ENCODE measurements around the gene TNFRSF1A.

Gene TNFRSF1A

GRCh38 chr12:6374028-6374785 is 32.3 kb upstream of the TNFRSF1A start:
- no peak for DNase-seq

- no peak for DNase-seq
Observed at GRCh38 chr12:6373022-6373787, 31.3 kb upstream of the TNFRSF1A start.

- DNase-seq = no peak
Observed at GRCh38 chr12:6372403-6373003, 30.6 kb upstream of the TNFRSF1A start.

GRCh38 chr12:6370994-6371754 is 29.3 kb upstream of the TNFRSF1A start:
- no peak for DNase-seq

- DNase-seq = no peak
Observed at GRCh38 chr12:6370576-6370935, 28.7 kb upstream of the TNFRSF1A start.

GRCh38 chr12:6369916-6370575 is 28.2 kb upstream of the TNFRSF1A start:
- DNase-seq = no peak

GRCh38 chr12:6368906-6369525 is 27.1 kb upstream of the TNFRSF1A start:
- no peak for DNase-seq

GRCh38 chr12:6367969-6368892 is 26.4 kb upstream of the TNFRSF1A start:
- DNase-seq = no peak

GRCh38 chr12:6367065-6367968 is 25.4 kb upstream of the TNFRSF1A start:
- peak; percentile 39 for DNase-seq

GRCh38 chr12:6364044-6364374 is 22.1 kb upstream of the TNFRSF1A start:
- DNase-seq = peak; percentile 38

GRCh38 chr12:6363330-6364043 is 21.6 kb upstream of the TNFRSF1A start:
- peak; percentile 73 for DNase-seq

- no peak for DNase-seq
Observed at GRCh38 chr12:6363010-6363329, 21.1 kb upstream of the TNFRSF1A start.

- DNase-seq = no peak
Observed at GRCh38 chr12:6362403-6362802, 20.5 kb upstream of the TNFRSF1A start.

- DNase-seq = peak; percentile 28
Observed at GRCh38 chr12:6361834-6362233, 20.0 kb upstream of the TNFRSF1A start.

- DNase-seq = no peak
Observed at GRCh38 chr12:6360578-6361490, 19.0 kb upstream of the TNFRSF1A start.

- no peak for DNase-seq
Observed at GRCh38 chr12:6360080-6360571, 18.2 kb upstream of the TNFRSF1A start.

- no peak for DNase-seq
Observed at GRCh38 chr12:6358881-6359280, 17.0 kb upstream of the TNFRSF1A start.

GRCh38 chr12:6356374-6356820 is 14.5 kb upstream of the TNFRSF1A start:
- no peak for DNase-seq

Data from activated naive CD4-positive, alpha-beta T cell treated with anti-CD3 and anti-CD28 coated beads, Interleukin-2, amount 50 U/mL, for 16 hours (primary cell).